Thyroid gland (tissue), 4 donors: Measurements from ENCODE around the gene AP3B1.

Experiments
- CTCF ChIP-seq, 6 experiments: fragments of 200-600 bp in 3 of 6; fragments of 450-650 bp in 3 of 6; sonication (generic) in 3 of 6; IDR thresholded peaks; one replicate each; pipeline ENCODE4 v1.5.1; 2016 to 2019; ENCODE audit warnings: antibody characterized with exemption in 6 of 6, mild to moderate bottlenecking in 2 of 6, inconsistent platforms in 1 of 6, moderate library complexity in 1 of 6
- POLR2A ChIP-seq, 2 donors: fragments of 450-650 bp; IDR thresholded peaks; one replicate each; pipeline ENCODE4 v1.6.1; 2017; ENCODE audit warnings: antibody characterized with exemption in 2 of 2, mild to moderate bottlenecking in 2 of 2, moderate library complexity in 1 of 2

- TF ChIP-seq CTCF (IDR thresholded peaks at IDR 0.05) = no peak
- TF ChIP-seq POLR2A (IDR thresholded peaks at IDR 0.05) = no peak
These were observed 137.5 kb downstream of the AP3B1 start for GRCh38 chr5:78157001-78157400.
